GM13977 (cell line): Measurements from ENCODE around the gene PPM1H.

Source experiments
- DNase-seq: peaks from one replicate; pipeline ENCODE4 v3.0.0; 2012; ENCODE audit warnings: low spot score
- in situ Hi-C: fragments of 300-500 bp; cut with MboI; formaldehyde crosslinking; loops from one replicate; pipeline ENCODE4 v1.12.0; 2022; ENCODE audit warnings: low sequenced_read_pairs, low pct_unique_long_range_greater_than_20kb, mixed read lengths, inconsistent platforms; ENCODE audit not compliant: unreplicated experiment
- TF ChIP-seq, protein P1 (sequence below): IDR thresholded peaks from 2 replicates; pipeline ENCODE4 v1.5.1; 2012; ENCODE audit warnings: mild to moderate bottlenecking, control low read depth; ENCODE audit not compliant: insufficient read depth; ENCODE audit errors: extremely low read depth, missing control alignments

The PPM1H gene

DNA sequence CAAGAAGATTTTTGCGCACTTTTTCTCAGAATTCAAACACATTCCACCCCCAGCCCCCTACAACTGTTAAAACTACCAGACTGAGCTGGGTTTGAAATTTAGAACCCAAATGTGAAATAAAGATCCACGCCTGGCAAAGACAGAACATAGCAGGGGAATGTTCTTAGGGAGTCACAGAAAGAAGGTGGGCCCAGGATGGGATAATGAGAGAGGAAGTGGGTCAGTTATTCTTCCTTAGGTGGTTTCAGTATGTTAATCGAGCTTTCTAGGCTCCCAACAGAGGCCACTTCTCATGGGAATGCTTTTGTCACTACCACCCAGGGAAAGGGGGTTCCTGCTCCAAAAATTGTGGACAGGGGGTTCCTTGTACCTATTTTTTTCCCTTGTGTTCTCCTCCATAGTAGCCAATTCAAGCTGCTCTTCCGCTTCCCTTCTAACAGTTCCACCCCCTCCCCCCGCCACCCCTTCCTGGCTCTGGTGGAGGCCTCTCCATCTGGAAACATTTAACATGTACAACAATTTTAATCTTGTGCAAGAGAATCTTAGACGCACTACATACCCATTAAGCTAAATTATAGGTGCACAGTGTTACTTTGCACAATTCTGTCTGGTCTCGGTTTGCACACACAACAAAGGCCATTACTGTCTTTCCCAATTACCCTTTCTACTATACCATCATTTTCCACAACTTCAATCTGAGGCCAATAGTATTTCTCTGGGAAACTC, 250.2 kb downstream of the PPM1H start:
- in situ Hi-C loops = no loop called here

DNA sequence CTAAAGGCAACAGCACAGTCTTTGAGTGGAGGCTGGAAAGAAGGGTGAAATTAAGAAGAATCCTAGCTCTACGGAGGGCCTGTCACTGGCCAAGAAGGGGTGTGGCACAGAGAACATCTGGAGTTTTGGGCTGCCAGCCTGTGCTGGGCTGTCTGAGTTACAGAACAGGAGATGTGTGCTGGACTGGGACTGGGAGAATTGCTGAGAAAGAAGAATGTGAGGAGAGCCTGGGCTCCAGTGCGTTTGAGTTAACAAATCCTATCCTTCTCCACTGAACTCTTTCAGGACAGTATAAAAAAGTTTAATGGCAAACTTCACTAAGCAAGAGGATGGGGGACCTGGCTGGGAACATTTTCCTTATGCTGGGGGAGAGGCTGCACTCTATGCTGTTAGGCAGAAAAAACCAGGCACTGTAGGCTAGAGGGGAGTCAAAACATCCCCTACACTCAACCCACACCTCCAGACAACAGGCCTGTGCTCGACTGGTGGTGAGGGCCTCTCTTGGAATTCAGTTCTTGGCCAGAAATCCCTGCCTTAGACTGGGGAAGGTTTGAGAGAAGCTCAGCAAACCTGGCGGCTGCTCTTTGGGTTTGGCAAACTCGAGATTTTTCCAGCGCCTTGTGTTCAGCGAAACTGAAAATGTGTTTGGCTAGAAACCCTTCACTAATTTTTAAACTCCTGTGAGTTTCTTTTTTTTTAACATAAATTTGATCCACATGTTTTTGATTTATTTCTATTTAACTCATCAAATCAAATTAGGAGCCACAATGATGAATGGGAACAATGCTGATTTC, 251.0 kb downstream of the PPM1H start:
- TF ChIP-seq, protein P1, sequence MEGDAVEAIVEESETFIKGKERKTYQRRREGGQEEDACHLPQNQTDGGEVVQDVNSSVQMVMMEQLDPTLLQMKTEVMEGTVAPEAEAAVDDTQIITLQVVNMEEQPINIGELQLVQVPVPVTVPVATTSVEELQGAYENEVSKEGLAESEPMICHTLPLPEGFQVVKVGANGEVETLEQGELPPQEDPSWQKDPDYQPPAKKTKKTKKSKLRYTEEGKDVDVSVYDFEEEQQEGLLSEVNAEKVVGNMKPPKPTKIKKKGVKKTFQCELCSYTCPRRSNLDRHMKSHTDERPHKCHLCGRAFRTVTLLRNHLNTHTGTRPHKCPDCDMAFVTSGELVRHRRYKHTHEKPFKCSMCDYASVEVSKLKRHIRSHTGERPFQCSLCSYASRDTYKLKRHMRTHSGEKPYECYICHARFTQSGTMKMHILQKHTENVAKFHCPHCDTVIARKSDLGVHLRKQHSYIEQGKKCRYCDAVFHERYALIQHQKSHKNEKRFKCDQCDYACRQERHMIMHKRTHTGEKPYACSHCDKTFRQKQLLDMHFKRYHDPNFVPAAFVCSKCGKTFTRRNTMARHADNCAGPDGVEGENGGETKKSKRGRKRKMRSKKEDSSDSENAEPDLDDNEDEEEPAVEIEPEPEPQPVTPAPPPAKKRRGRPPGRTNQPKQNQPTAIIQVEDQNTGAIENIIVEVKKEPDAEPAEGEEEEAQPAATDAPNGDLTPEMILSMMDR = no peak
- no peak for DNase-seq
- in situ Hi-C loops = no loop called here

More for the DNA sequence above, 250.2 kb downstream of the PPM1H start:
- no peak for DNase-seq
- TF ChIP-seq, protein P1 = no peak

DNA sequence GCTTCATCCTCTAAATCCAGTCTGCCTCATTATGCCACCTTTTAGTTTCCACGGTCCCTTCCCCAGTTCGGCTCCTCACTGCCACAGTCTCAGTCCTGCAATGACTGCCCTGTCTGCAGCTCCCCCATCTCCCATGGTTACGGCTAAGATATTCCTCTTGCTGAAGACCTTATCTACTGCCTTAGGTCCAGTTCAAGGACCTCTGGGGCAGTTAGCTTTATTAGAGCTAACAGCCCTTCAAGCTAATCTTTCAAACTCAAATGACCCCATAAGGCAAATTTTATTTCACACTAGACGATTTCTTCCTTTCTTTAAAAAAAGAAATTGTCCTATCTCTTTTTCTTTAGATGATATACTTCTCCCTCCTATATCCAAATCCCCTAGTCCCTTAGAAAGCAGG, 253.6 kb downstream of the PPM1H start:
- in situ Hi-C loops = no loop called here
- DNase-seq = no peak
- TF ChIP-seq, protein P1 = no peak

DNA sequence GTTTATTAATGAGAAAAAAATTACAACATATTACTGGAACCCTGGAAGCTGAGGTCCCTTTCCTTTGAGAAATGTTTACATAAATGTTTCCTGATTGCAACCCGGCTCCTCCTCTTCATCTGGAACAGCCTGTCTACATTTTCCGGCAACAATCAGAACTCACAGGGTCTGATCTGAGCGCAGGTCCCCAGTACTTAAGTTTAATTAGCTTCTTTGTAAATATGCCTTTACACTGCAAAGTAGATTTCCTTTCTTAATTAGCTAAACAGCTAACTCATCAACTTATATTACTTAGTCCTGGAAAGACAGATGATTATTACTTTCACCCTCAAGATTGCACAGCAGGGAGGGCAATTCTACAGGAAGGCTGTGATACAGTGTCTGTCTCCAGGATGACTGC, 255.3 kb downstream of the PPM1H start:
- DNase-seq = no peak
- TF ChIP-seq, protein P1 = no peak
- in situ Hi-C loops = no loop called here

DNA sequence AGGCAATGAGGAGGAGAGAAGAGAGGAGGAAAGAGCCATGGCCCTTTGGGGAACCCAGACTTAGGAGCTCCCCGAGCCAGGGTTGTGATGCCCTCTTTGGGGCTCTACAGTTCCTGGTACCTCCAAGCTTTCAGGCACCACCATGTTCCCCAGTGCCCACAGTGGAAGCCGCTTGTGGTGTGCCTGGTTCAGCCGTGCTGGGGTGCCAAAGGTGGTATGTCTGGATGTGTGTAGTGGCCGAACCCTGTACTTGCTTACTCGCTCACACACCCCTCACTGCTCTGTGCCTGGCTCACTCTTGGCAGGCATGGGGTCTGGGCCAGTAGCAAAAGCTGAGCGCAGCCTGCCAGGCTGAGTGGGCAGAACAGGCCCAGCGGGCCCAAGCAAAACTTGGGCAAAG, 257.6 kb downstream of the PPM1H start:
- TF ChIP-seq, protein P1 = no peak
- no peak for DNase-seq
- in situ Hi-C loops = no loop called here

DNA sequence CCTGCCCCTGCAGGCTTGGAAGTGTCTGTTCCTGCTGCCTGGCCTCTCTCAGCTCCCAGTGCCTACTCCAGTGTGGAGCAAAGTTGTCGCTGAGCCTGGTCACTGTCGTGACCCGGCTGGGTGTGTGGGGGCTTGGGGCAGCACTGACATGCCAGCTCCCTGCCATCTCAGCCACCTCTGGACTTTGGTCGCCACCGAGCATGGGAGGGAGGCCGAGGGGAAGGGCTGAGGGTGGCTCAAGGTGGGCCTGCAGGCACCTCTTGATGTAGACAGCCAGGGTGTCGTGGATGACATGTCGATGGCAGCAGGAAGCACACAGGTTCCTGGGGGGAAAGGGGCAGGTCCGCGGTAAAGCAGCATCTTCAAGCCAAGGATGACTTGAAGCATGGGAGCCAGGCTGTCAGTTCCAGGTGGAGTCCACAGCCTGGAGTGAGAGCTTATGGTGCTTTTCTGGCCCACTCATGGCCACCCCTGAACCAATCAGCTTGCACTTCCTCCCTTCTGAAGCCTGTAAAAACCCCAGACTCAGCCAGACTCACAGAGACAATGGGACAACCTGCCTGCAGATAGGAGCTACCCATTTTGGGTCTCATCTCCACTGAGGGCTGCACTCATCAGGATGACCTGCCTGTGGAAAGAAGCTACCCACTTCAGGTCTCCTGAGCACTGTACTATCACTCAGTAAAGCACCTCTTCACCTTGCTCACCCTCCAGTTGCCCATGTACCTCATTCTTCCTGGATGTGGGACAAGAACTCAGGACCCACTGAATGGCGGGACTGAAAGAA, 258.2 kb downstream of the PPM1H start:
- in situ Hi-C loops = no loop called here
- DNase-seq = no peak
- TF ChIP-seq, protein P1 = no peak
